HG02840 (cell line): ENCODE measurements around the gene MTX3.

Experiments used
- ATAC-seq: cut with Tn5 transposase; IDR thresholded peaks from one replicate; pipeline ENCODE4 v1.9.1; 2021; ENCODE audit warnings: mild to moderate bottlenecking, moderate library complexity, moderate number of reproducible peaks; ENCODE audit not compliant: unreplicated experiment, low FRiP score

The MTX3 gene

GRCh38 chr5:79936646-79937216 lies 54.3 kb downstream of the MTX3 start:
- ATAC-seq = no peak

- ATAC-seq = no peak
Observed at GRCh38 chr5:79936002-79936645, 54.9 kb downstream of the MTX3 start.

- no peak for ATAC-seq
Observed at GRCh38 chr5:79934681-79935080, 56.4 kb downstream of the MTX3 start.

GRCh38 chr5:79932510-79933504 lies 58.3 kb downstream of the MTX3 start:
- no peak for ATAC-seq

- ATAC-seq = no peak
Observed at GRCh38 chr5:79931866-79932265, 59.2 kb downstream of the MTX3 start.

GRCh38 chr5:79931409-79931808 lies 59.7 kb downstream of the MTX3 start:
- ATAC-seq = no peak

GRCh38 chr5:79929095-79929494 lies 62.0 kb downstream of the MTX3 start:
- ATAC-seq = no peak
